ENCODE data around the gene ZNF354C.

The ZNF354C gene

GRCh38 chr5:179124273-179124852 is 64.2 kb downstream of the ZNF354C start:
- DNase-seq (ENCODE audit: low read depth): no peak
- no peak overlapping the region for H3K4me3 ChIP-seq (ENCODE audit: low read depth, low read length)
- TF ChIP-seq CTCF (conservative IDR thresholded peaks at IDR 0.05; ENCODE audit: low read depth, low read length): no peak

GRCh38 chr5:179124853-179125788 is 64.9 kb downstream of the ZNF354C start:
- H3K4me3 ChIP-seq (ENCODE audit: low read depth, low read length): no peak overlapping the region
- no peak for TF ChIP-seq CTCF (conservative IDR thresholded peaks at IDR 0.05; ENCODE audit: low read depth, low read length)
- no peak for DNase-seq (ENCODE audit: low read depth)

- no peak for DNase-seq (ENCODE audit: low read depth)
- H3K4me3 ChIP-seq (ENCODE audit: low read depth, low read length): no peak overlapping the region
- no peak for TF ChIP-seq CTCF (conservative IDR thresholded peaks at IDR 0.05; ENCODE audit: low read depth, low read length)
Measured at GRCh38 chr5:179125789-179126505, 65.8 kb downstream of the ZNF354C start.

- no peak for TF ChIP-seq CTCF (conservative IDR thresholded peaks at IDR 0.05; ENCODE audit: low read depth, low read length)
- no peak for DNase-seq (ENCODE audit: low read depth)
- no peak overlapping the region for H3K4me3 ChIP-seq (ENCODE audit: low read depth, low read length)
Measured at GRCh38 chr5:179126506-179126991, 66.4 kb downstream of the ZNF354C start.

- DNase-seq (ENCODE audit: low read depth): no peak
- TF ChIP-seq CTCF (conservative IDR thresholded peaks at IDR 0.05; ENCODE audit: low read depth, low read length): no peak
- H3K4me3 ChIP-seq (ENCODE audit: low read depth, low read length): no peak overlapping the region
Measured at GRCh38 chr5:179127136-179128040, 67.2 kb downstream of the ZNF354C start.

- DNase-seq (ENCODE audit: low read depth): no peak
- no peak for TF ChIP-seq CTCF (conservative IDR thresholded peaks at IDR 0.05; ENCODE audit: low read depth, low read length)
Measured at GRCh38 chr5:179128041-179128365, 67.8 kb downstream of the ZNF354C start.

More at GRCh38 chr5:179128041-179128365, 67.8 kb downstream of the ZNF354C start:
- no peak overlapping the region for H3K4me3 ChIP-seq (ENCODE audit: low read depth, low read length)

Measured in choroid plexus epithelial cell (primary cell).